Panc1 (cell line): Measurements from ENCODE around the gene AKAP13.

ENCODE experiments used
- TF ChIP-seq, protein P1 (sequence below), 2 experiments: IDR thresholded peaks; 2 replicates each; pipeline ENCODE4 v1.6.1; 2011 to 2012; ENCODE audit warnings: low read depth in 2 of 2, control low read depth in 1 of 2, low read length in 1 of 2, mild to moderate bottlenecking in 1 of 2, moderate library complexity in 1 of 2; ENCODE audit not compliant: insufficient read depth in 1 of 2
- TF ChIP-seq, protein P2 (sequence below): fragments of 450-650 bp; IDR thresholded peaks from 2 replicates; pipeline ENCODE4 v1.5.1; 2017; ENCODE audit warnings: mild to moderate bottlenecking

DNA sequence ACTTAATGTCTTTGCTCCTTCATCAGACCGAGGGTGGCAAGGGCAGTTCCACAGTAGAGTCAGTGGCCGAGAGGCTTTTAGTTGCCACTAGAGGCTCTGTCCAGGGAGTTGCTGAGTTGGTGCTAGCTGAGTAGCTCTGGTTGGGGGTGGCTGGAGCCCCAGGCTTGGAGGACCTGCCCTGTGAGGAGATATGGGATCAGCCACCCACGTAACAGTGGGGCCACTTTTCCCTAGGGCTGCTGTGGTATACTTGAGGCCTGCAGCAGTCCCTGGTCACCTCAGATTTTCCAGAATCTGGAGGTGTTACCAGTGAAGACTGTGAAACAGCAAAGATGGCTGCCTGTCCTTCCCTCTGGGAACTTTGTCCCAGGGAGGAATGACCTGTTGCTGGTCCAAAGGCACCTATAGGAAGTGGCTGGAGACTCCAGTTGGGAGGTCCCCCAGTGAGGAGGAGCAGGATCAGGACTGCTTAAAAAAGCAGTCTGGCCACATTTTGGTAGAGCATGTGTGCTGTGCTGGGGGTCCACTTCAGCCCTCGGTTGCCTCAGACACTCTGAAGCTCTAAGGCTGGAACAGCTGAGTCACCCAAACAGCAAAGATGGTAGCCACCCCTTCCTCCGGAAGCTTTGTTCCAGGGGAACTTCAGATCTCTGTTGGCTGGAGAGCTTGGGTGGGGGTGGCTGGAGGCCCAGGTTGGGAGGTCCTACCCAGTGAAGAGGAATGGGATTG, 72.9 kb downstream of the AKAP13 start:
- TF ChIP-seq, protein P1, sequence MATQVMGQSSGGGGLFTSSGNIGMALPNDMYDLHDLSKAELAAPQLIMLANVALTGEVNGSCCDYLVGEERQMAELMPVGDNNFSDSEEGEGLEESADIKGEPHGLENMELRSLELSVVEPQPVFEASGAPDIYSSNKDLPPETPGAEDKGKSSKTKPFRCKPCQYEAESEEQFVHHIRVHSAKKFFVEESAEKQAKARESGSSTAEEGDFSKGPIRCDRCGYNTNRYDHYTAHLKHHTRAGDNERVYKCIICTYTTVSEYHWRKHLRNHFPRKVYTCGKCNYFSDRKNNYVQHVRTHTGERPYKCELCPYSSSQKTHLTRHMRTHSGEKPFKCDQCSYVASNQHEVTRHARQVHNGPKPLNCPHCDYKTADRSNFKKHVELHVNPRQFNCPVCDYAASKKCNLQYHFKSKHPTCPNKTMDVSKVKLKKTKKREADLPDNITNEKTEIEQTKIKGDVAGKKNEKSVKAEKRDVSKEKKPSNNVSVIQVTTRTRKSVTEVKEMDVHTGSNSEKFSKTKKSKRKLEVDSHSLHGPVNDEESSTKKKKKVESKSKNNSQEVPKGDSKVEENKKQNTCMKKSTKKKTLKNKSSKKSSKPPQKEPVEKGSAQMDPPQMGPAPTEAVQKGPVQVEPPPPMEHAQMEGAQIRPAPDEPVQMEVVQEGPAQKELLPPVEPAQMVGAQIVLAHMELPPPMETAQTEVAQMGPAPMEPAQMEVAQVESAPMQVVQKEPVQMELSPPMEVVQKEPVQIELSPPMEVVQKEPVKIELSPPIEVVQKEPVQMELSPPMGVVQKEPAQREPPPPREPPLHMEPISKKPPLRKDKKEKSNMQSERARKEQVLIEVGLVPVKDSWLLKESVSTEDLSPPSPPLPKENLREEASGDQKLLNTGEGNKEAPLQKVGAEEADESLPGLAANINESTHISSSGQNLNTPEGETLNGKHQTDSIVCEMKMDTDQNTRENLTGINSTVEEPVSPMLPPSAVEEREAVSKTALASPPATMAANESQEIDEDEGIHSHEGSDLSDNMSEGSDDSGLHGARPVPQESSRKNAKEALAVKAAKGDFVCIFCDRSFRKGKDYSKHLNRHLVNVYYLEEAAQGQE (IDR thresholded peaks at IDR 0.05; ENCODE audit: insufficient read depth in 1 of 2, low read depth in 2 of 2, low read length in 1 of 2) = no peak
- TF ChIP-seq, protein P2, sequence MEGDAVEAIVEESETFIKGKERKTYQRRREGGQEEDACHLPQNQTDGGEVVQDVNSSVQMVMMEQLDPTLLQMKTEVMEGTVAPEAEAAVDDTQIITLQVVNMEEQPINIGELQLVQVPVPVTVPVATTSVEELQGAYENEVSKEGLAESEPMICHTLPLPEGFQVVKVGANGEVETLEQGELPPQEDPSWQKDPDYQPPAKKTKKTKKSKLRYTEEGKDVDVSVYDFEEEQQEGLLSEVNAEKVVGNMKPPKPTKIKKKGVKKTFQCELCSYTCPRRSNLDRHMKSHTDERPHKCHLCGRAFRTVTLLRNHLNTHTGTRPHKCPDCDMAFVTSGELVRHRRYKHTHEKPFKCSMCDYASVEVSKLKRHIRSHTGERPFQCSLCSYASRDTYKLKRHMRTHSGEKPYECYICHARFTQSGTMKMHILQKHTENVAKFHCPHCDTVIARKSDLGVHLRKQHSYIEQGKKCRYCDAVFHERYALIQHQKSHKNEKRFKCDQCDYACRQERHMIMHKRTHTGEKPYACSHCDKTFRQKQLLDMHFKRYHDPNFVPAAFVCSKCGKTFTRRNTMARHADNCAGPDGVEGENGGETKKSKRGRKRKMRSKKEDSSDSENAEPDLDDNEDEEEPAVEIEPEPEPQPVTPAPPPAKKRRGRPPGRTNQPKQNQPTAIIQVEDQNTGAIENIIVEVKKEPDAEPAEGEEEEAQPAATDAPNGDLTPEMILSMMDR = no peak
